ENCODE results near the gene OR4F15. TPM values are rescaled to one million over a fixed set of nuclear protein-coding genes. Genes with fewer than 3 reads are reported as not detected.

The OR4F15 gene
- not detected in 5 replicates for total RNA-seq (2022; extraction: Qiagen RNA extraction)

GRCh38 chr15:101811902-101812301, at the start of gene OR4F15:
OR4F15 (plus strand) TSS chr15:101812202; CDS start chr15:101818187, 5,985 bp downstream.

DNA sequence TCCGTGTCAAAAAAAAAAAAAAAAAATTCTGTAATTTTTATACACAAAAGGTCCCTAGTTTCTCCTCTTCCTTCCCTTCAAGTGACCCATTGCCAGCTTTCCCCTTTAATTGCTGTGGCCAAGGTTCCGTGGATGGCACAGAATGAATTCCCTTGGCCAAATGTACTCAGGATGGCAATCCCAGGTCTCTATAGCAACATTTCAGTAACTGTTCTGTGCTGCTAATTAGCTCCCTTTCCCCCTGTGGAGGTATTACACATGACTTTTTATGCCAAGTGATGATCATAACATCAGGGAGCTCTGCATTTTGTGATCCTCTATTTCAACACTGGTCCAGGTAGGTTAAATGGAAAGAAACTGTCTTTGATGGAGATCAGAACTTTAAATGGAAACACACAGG, 8.8 kb upstream of the OR4F15 start, which contains the start of gene OR4F6:
Gene OR4F6, plus strand, starts transcription at position 301 of the 400 bp plus-strand sequence. CDS start 2,211 bp downstream, outside the sequence.

Other genes with a start within 250 kb of the OR4F15 start
- 32.1 to 38.9 TPM (median 33.3 TPM) in 5 replicates for gene TM2D3, start 159.8 kb upstream of the OR4F15 start, total RNA-seq (2022; extraction: Qiagen RNA extraction)
- 6.6 to 8.9 TPM (median 7.9 TPM) in 5 replicates for gene TARS3, start 87.7 kb upstream of the OR4F15 start, total RNA-seq (2022; extraction: Qiagen RNA extraction)
- gene OR4F6, start 8.7 kb upstream of the OR4F15 start, total RNA-seq (2022; extraction: Qiagen RNA extraction) = not detected in 5 replicates

Measured in A549 treated with AZD2906 at 1 μM for 4 hours (cell line).